ENCODE data around the gene PLB1. TPM values are rescaled to one million over a fixed set of nuclear protein-coding genes. Genes with fewer than 3 reads are reported as not detected.
"Not testable (repeated sequence)": the region's sequence is repeated elsewhere in the genome, so short reads cannot be mapped to it uniquely, and the experiment has no call there.

Gene PLB1
- total RNA-seq, 1 experiment from 2014 or later = not detected

- H3K27me3 ChIP-seq (ENCODE audit: control insufficient read depth, insufficient read depth, low read length) = no peaks in the 10 kb centered on the region
- no peak overlapping the region for H3K4me3 ChIP-seq (ENCODE audit: insufficient read depth, low read depth, low read length)
- no peaks in the 10 kb centered on the region for H3K36me3 ChIP-seq (replicated peaks; ENCODE audit: control insufficient read depth, insufficient read depth, low read length)
- DNase-seq = no peak
Measured at GRCh38 chr2:28454016-28454930, 41.6 kb upstream of the PLB1 start.

GRCh38 chr2:28457237-28457636 lies 38.6 kb upstream of the PLB1 start:
- H3K27me3 ChIP-seq (ENCODE audit: control insufficient read depth, insufficient read depth, low read length) = no peaks in the 10 kb centered on the region
- no peaks in the 10 kb centered on the region for H3K36me3 ChIP-seq (replicated peaks; ENCODE audit: control insufficient read depth, insufficient read depth, low read length)
- H3K4me3 ChIP-seq (ENCODE audit: insufficient read depth, low read depth, low read length) = no peak overlapping the region
- peak; percentile 73 for DNase-seq

GRCh38 chr2:28461056-28461455 lies 34.8 kb upstream of the PLB1 start:
- Histone ChIP-seq H3K4me3 (ENCODE audit: insufficient read depth, low read depth, low read length) (no peak overlapping the region), H3K27me3 (ENCODE audit: control insufficient read depth, insufficient read depth, low read length) (no peaks in the 10 kb centered on the region), H3K36me3 (replicated peaks; ENCODE audit: control insufficient read depth, insufficient read depth, low read length) (no peaks in the 10 kb centered on the region)
- no peak for DNase-seq

GRCh38 chr2:28462122-28462521 lies 33.7 kb upstream of the PLB1 start:
- Histone ChIP-seq H3K36me3 (replicated peaks; ENCODE audit: control insufficient read depth, insufficient read depth, low read length) (no peaks in the 10 kb centered on the region), H3K4me3 (ENCODE audit: insufficient read depth, low read depth, low read length) (no peak overlapping the region), H3K27me3 (ENCODE audit: control insufficient read depth, insufficient read depth, low read length) (no peaks in the 10 kb centered on the region)
- no peak for DNase-seq

GRCh38 chr2:28463211-28463816 lies 32.5 kb upstream of the PLB1 start:
- Histone ChIP-seq H3K4me3 (ENCODE audit: insufficient read depth, low read depth, low read length) (no peak overlapping the region), H3K36me3 (replicated peaks; ENCODE audit: control insufficient read depth, insufficient read depth, low read length) (no peaks in the 10 kb centered on the region), H3K27me3 (ENCODE audit: control insufficient read depth, insufficient read depth, low read length) (no peaks in the 10 kb centered on the region)
- no peak for DNase-seq

GRCh38 chr2:28463893-28464292 lies 32.0 kb upstream of the PLB1 start:
- DNase-seq = no peak

GRCh38 chr2:28465148-28465885 lies 30.5 kb upstream of the PLB1 start:
- Histone ChIP-seq H3K4me3 (ENCODE audit: insufficient read depth, low read depth, low read length) (no peak overlapping the region), H3K36me3 (replicated peaks; ENCODE audit: control insufficient read depth, insufficient read depth, low read length) (no peaks in the 10 kb centered on the region), H3K27me3 (ENCODE audit: control insufficient read depth, insufficient read depth, low read length) (no peaks in the 10 kb centered on the region)
- no peak for DNase-seq

More at GRCh38 chr2:28463893-28464292, 32.0 kb upstream of the PLB1 start:
- H3K4me3 ChIP-seq (ENCODE audit: insufficient read depth, low read depth, low read length) = no peak overlapping the region
- no peaks in the 10 kb centered on the region for H3K36me3 ChIP-seq (replicated peaks; ENCODE audit: control insufficient read depth, insufficient read depth, low read length)
- no peaks in the 10 kb centered on the region for H3K27me3 ChIP-seq (ENCODE audit: control insufficient read depth, insufficient read depth, low read length)

GRCh38 chr2:28469304-28469703 lies 26.6 kb upstream of the PLB1 start:
- no peaks in the 10 kb centered on the region for H3K27me3 ChIP-seq (ENCODE audit: control insufficient read depth, insufficient read depth, low read length)
- no peaks in the 10 kb centered on the region for H3K36me3 ChIP-seq (replicated peaks; ENCODE audit: control insufficient read depth, insufficient read depth, low read length)
- DNase-seq = no peak
- H3K4me3 ChIP-seq (ENCODE audit: insufficient read depth, low read depth, low read length) = no peak overlapping the region

- no peak for DNase-seq
- no peaks in the 10 kb centered on the region for H3K36me3 ChIP-seq (replicated peaks; ENCODE audit: control insufficient read depth, insufficient read depth, low read length)
Measured at GRCh38 chr2:28469947-28470535, 25.8 kb upstream of the PLB1 start.

GRCh38 chr2:28470759-28471158 lies 25.1 kb upstream of the PLB1 start:
- H3K4me3 ChIP-seq (ENCODE audit: insufficient read depth, low read depth, low read length) = no peak overlapping the region
- no peak for DNase-seq
- H3K36me3 ChIP-seq (replicated peaks; ENCODE audit: control insufficient read depth, insufficient read depth, low read length) = no peaks in the 10 kb centered on the region
- no peaks in the 10 kb centered on the region for H3K27me3 ChIP-seq (ENCODE audit: control insufficient read depth, insufficient read depth, low read length)

More at GRCh38 chr2:28469947-28470535, 25.8 kb upstream of the PLB1 start:
- H3K27me3 ChIP-seq (ENCODE audit: control insufficient read depth, insufficient read depth, low read length) = no peaks in the 10 kb centered on the region
- no peak overlapping the region for H3K4me3 ChIP-seq (ENCODE audit: insufficient read depth, low read depth, low read length)

GRCh38 chr2:28471214-28471613 lies 24.6 kb upstream of the PLB1 start:
- Histone ChIP-seq H3K36me3 (replicated peaks; ENCODE audit: control insufficient read depth, insufficient read depth, low read length) (no peaks in the 10 kb centered on the region), H3K27me3 (ENCODE audit: control insufficient read depth, insufficient read depth, low read length) (no peaks in the 10 kb centered on the region), H3K4me3 (ENCODE audit: insufficient read depth, low read depth, low read length) (no peak overlapping the region)
- DNase-seq = no peak

GRCh38 chr2:28471701-28472236 lies 24.1 kb upstream of the PLB1 start:
- no peak for DNase-seq
- Histone ChIP-seq H3K36me3 (replicated peaks; ENCODE audit: control insufficient read depth, insufficient read depth, low read length) (no peaks in the 10 kb centered on the region), H3K27me3 (ENCODE audit: control insufficient read depth, insufficient read depth, low read length) (no peaks in the 10 kb centered on the region), H3K4me3 (ENCODE audit: insufficient read depth, low read depth, low read length) (no peak overlapping the region)

- not testable (repeated sequence) for H3K4me3 ChIP-seq (ENCODE audit: insufficient read depth, low read depth, low read length); DNase-seq; H3K27me3 ChIP-seq (ENCODE audit: control insufficient read depth, insufficient read depth, low read length); H3K36me3 ChIP-seq (replicated peaks; ENCODE audit: control insufficient read depth, insufficient read depth, low read length)
Measured at GRCh38 chr2:28472641-28473040, 23.2 kb upstream of the PLB1 start.

- Histone ChIP-seq H3K36me3 (replicated peaks; ENCODE audit: control insufficient read depth, insufficient read depth, low read length) (no peaks in the 10 kb centered on the region), H3K4me3 (ENCODE audit: insufficient read depth, low read depth, low read length) (no peak overlapping the region), H3K27me3 (ENCODE audit: control insufficient read depth, insufficient read depth, low read length) (no peaks in the 10 kb centered on the region)
- DNase-seq = no peak
Measured at GRCh38 chr2:28475088-28475595, 20.7 kb upstream of the PLB1 start.

Measured in H7 (cell line).